Measurements from ENCODE around the gene SLC26A1.

SLC26A1 gene

DNA sequence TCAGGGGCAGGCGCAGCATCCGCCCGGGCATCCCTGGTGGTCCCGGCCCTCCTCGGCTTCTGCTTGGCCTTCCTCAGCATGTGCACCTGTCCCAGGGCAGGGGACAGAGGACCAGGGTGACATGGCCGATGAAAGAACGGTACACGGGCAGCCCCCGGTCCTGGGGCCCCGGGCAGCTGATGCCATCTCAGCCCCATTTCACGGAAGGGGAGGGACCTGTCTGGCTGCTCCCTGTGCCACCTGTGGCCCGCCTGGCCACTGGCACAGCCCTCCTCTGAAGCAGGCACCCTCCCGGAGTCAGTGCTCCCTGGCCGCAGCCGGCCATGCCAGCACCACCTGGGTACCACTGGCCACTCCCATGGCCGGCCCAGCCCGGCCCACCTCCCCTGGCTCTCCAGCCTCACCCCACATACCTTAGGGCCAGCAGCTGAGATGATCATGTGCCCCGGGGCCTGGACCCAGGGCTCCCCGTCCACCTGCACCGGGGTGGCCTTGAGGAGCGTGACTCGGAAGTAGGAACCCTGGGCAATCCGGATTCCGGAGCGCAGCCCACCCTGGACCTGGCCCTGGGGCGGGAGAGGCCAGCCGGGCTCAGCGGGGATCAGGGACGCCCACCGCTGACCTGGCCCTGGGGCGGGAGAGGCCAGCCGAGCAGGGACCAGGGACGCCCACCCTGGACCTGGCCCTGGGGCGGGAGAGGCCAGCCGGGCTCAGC, 32.4 kb downstream of the SLC26A1 start:
- H3K4me3 ChIP-seq (ENCODE audit: insufficient read depth, low read length, poor library complexity, severe bottlenecking) = no peak overlapping the region
- TF ChIP-seq EZH2phosphoT487 (conservative IDR thresholded peaks at IDR 0.05; ENCODE audit: low read length) (no peak), CTCF (IDR thresholded peaks at IDR 0.05; ENCODE audit: insufficient read depth, low read length, poor library complexity, severe bottlenecking) (no peak)
- no peak overlapping the region for H3K4me2 ChIP-seq (ENCODE audit: low read depth, low read length, poor library complexity, severe bottlenecking)
- no peak overlapping the region for H2AFZ ChIP-seq (ENCODE audit: low read depth, low read length, severe bottlenecking)
- no peaks in the 10 kb centered on the region for H3K9me2 ChIP-seq (replicated peaks; ENCODE audit: insufficient read depth, low read length)
- no peaks in the 10 kb centered on the region for H3F3A ChIP-seq (ENCODE audit: insufficient read depth)
- H4K20me1 ChIP-seq (ENCODE audit: low read depth, low read length) = no peaks in the 10 kb centered on the region
- H3K27ac ChIP-seq (ENCODE audit: low read depth, low read length) = no peak overlapping the region
- no peaks in the 10 kb centered on the region for H3K27me3 ChIP-seq (ENCODE audit: low read length)
- H3K36me3 ChIP-seq (ENCODE audit: low read length) = no peaks in the 10 kb centered on the region
- no peaks in the 10 kb centered on the region for H3K79me2 ChIP-seq (ENCODE audit: insufficient read depth, low read length)
- H3K9me3 ChIP-seq (ENCODE audit: insufficient read depth, low read length) = no peaks in the 10 kb centered on the region
- no peak overlapping the region for H3K9ac ChIP-seq (ENCODE audit: low read length)

- Histone ChIP-seq H3K27ac (ENCODE audit: low read depth, low read length) (no peak overlapping the region), H4K20me1 (ENCODE audit: low read depth, low read length) (no peaks in the 10 kb centered on the region), H3K9me2 (replicated peaks; ENCODE audit: insufficient read depth, low read length) (no peaks in the 10 kb centered on the region)
Measured at GRCh38 chr4:960140-960635, 33.0 kb downstream of the SLC26A1 start.

GRCh38 chr4:959338-960139, 33.7 kb downstream of the SLC26A1 start:
- Histone ChIP-seq H3K79me2 (ENCODE audit: insufficient read depth, low read length) (no peaks in the 10 kb centered on the region), H3K9me2 (replicated peaks; ENCODE audit: insufficient read depth, low read length) (no peaks in the 10 kb centered on the region), H4K20me1 (ENCODE audit: low read depth, low read length) (no peaks in the 10 kb centered on the region), H3K9ac (ENCODE audit: low read length) (no peak overlapping the region), H2AFZ (ENCODE audit: low read depth, low read length, severe bottlenecking) (no peak overlapping the region), H3K36me3 (ENCODE audit: low read length) (no peaks in the 10 kb centered on the region), H3K27ac (ENCODE audit: low read depth, low read length) (no peak overlapping the region), H3K4me2 (ENCODE audit: low read depth, low read length, poor library complexity, severe bottlenecking) (no peak overlapping the region), H3F3A (ENCODE audit: insufficient read depth) (no peaks in the 10 kb centered on the region), H3K27me3 (ENCODE audit: low read length) (no peaks in the 10 kb centered on the region), H3K9me3 (ENCODE audit: insufficient read depth, low read length) (no peaks in the 10 kb centered on the region), H3K4me3 (ENCODE audit: insufficient read depth, low read length, poor library complexity, severe bottlenecking) (no peak overlapping the region)
- TF ChIP-seq CTCF (IDR thresholded peaks at IDR 0.05; ENCODE audit: insufficient read depth, low read length, poor library complexity, severe bottlenecking) (no peak), EZH2phosphoT487 (conservative IDR thresholded peaks at IDR 0.05; ENCODE audit: low read length) (no peak)

More at GRCh38 chr4:960140-960635, 33.0 kb downstream of the SLC26A1 start:
- Histone ChIP-seq H3K79me2 (ENCODE audit: insufficient read depth, low read length) (no peaks in the 10 kb centered on the region), H3K27me3 (ENCODE audit: low read length) (no peaks in the 10 kb centered on the region), H3K9ac (ENCODE audit: low read length) (no peak overlapping the region), H3K4me2 (ENCODE audit: low read depth, low read length, poor library complexity, severe bottlenecking) (no peak overlapping the region), H3K36me3 (ENCODE audit: low read length) (no peaks in the 10 kb centered on the region), H3K4me3 (ENCODE audit: insufficient read depth, low read length, poor library complexity, severe bottlenecking) (no peak overlapping the region), H3K9me3 (ENCODE audit: insufficient read depth, low read length) (no peaks in the 10 kb centered on the region), H2AFZ (ENCODE audit: low read depth, low read length, severe bottlenecking) (no peak overlapping the region), H3F3A (ENCODE audit: insufficient read depth) (no peaks in the 10 kb centered on the region)
- TF ChIP-seq CTCF (IDR thresholded peaks at IDR 0.05; ENCODE audit: insufficient read depth, low read length, poor library complexity, severe bottlenecking) = no peak
- no peak for TF ChIP-seq EZH2phosphoT487 (conservative IDR thresholded peaks at IDR 0.05; ENCODE audit: low read length)

All from SU-DHL-6 (cell line).